H9 (cell line): ENCODE measurements around the gene NRROS. TPM values are rescaled to one million over a fixed set of nuclear protein-coding genes. Genes with fewer than 3 reads are reported as not detected.

ENCODE experiments used
- DNase-seq: peaks from one replicate; pipeline ENCODE4 v3.0.0-alpha.2; 2017
- H2AFZ ChIP-seq: one replicate; pipeline ENCODE4 v1.6.1; 2013; ENCODE audit warnings: mild to moderate bottlenecking, low read length, control low read depth, moderate library complexity
- H2AK5ac ChIP-seq: 2 replicates; pipeline ENCODE4 v1.6.1; 2013; ENCODE audit warnings: low read length, control low read depth, mixed read lengths; ENCODE audit not compliant: insufficient read length
- H2BK120ac ChIP-seq: one replicate; pipeline ENCODE4 v1.6.1; 2013; ENCODE audit warnings: low read depth, mild to moderate bottlenecking, low read length, control low read depth, inconsistent platforms; ENCODE audit not compliant: poor library complexity, severe bottlenecking
- H2BK12ac ChIP-seq: 2 replicates; pipeline ENCODE4 v1.6.1; 2013; ENCODE audit warnings: low read length, control low read depth, mixed read lengths, low read depth; ENCODE audit not compliant: insufficient read length
- H2BK15ac ChIP-seq: 2 replicates; pipeline ENCODE4 v1.6.1; 2013; ENCODE audit warnings: low read depth, low read length, control low read depth
- H2BK20ac ChIP-seq: one replicate; pipeline ENCODE4 v1.6.1; 2013; ENCODE audit warnings: low read depth, mild to moderate bottlenecking, low read length, control low read depth, inconsistent platforms; ENCODE audit not compliant: poor library complexity, severe bottlenecking
- H2BK5ac ChIP-seq: 2 replicates; pipeline ENCODE4 v1.6.1; 2013; ENCODE audit warnings: low read length, control low read depth, mixed read lengths; ENCODE audit not compliant: insufficient read length
- H3K14ac ChIP-seq: 2 replicates; pipeline ENCODE4 v1.6.1; 2013; ENCODE audit warnings: low read length, control low read depth; ENCODE audit not compliant: insufficient read depth
- H3K18ac ChIP-seq: 2 replicates; pipeline ENCODE4 v1.6.1; 2013; ENCODE audit warnings: low read depth, mild to moderate bottlenecking, mixed read lengths, low read length, control low read depth; ENCODE audit not compliant: insufficient read length
- H3K23ac ChIP-seq: 2 replicates; pipeline ENCODE4 v1.6.1; 2013; ENCODE audit warnings: low read length, control low read depth, mixed read lengths, low read depth; ENCODE audit not compliant: insufficient read length
- H3K23me2 ChIP-seq: 2 replicates; pipeline ENCODE4 v1.6.1; 2013; ENCODE audit warnings: low read depth, mild to moderate bottlenecking, mixed read lengths, low read length, control low read depth; ENCODE audit not compliant: insufficient read length, poor library complexity, severe bottlenecking
- H3K27ac ChIP-seq: 2 replicates; pipeline ENCODE4 v1.5.1; 2013; ENCODE audit warnings: low read length, control low read depth, mixed read lengths, low read depth; ENCODE audit not compliant: insufficient read length
- H3K27me3 ChIP-seq: 2 replicates; pipeline ENCODE4 v1.6.1; 2013; ENCODE audit warnings: low read length, control low read depth, inconsistent platforms; ENCODE audit not compliant: insufficient read depth
- H3K4ac ChIP-seq: 2 replicates; pipeline ENCODE4 v1.6.1; 2013; ENCODE audit warnings: low read depth, mild to moderate bottlenecking, control low read depth, inconsistent platforms, low read length, moderate library complexity
- H3K4me1 ChIP-seq: 2 replicates; pipeline ENCODE4 v1.6.1; 2013; ENCODE audit warnings: low read length, control low read depth, inconsistent platforms; ENCODE audit not compliant: insufficient read depth
- H3K4me2 ChIP-seq: 2 replicates; pipeline ENCODE4 v1.6.1; 2013; ENCODE audit warnings: low read length, control low read depth, mixed read lengths; ENCODE audit not compliant: insufficient read length, insufficient read depth
- H3K56ac ChIP-seq: 2 replicates; pipeline ENCODE4 v1.6.1; 2013; ENCODE audit warnings: low read depth, mild to moderate bottlenecking, mixed read lengths, low read length, control low read depth; ENCODE audit not compliant: insufficient read length
- H3K79me1 ChIP-seq: 2 replicates; pipeline ENCODE4 v1.6.1; 2013; ENCODE audit warnings: low read depth, mild to moderate bottlenecking, moderate library complexity, low read length, control low read depth, inconsistent platforms; ENCODE audit not compliant: insufficient read depth, poor library complexity, severe bottlenecking
- H3K79me2 ChIP-seq: 2 replicates; pipeline ENCODE4 v1.6.1; 2013; ENCODE audit warnings: low read length, control low read depth, inconsistent platforms; ENCODE audit not compliant: insufficient read depth
- H3K9ac ChIP-seq: 2 replicates; pipeline ENCODE4 v1.6.1; 2013; ENCODE audit warnings: low read length, control low read depth, mixed read lengths; ENCODE audit not compliant: insufficient read length; ENCODE audit errors: extremely low read depth
- H3K9me3 ChIP-seq: one replicate; pipeline ENCODE4 v1.6.1; 2013; ENCODE audit warnings: low read depth, low read length, inconsistent platforms; ENCODE audit not compliant: control insufficient read depth
- H3T11ph ChIP-seq: one replicate; pipeline ENCODE4 v1.6.1; 2013; ENCODE audit warnings: mild to moderate bottlenecking, low read length, control low read depth, inconsistent platforms
- H4K20me1 ChIP-seq: one replicate; pipeline ENCODE4 v1.6.1; 2013; ENCODE audit not compliant: control insufficient read depth, insufficient read length, insufficient read depth
- H4K5ac ChIP-seq: 2 replicates; pipeline ENCODE4 v1.6.1; 2013; ENCODE audit warnings: low read depth, mild to moderate bottlenecking, mixed read lengths, low read length, control low read depth; ENCODE audit not compliant: insufficient read length
- H4K8ac ChIP-seq: replicated peaks from 2 replicates; pipeline ENCODE4 v1.6.1; 2013; ENCODE audit warnings: low read length, control low read depth, mixed read lengths, low read depth; ENCODE audit not compliant: insufficient read length
- H4K91ac ChIP-seq: 2 replicates; pipeline ENCODE4 v1.6.1; 2013; ENCODE audit warnings: low read depth, mild to moderate bottlenecking, moderate library complexity, mixed read lengths, low read length, control low read depth; ENCODE audit not compliant: insufficient read length
- H3K27ac Mint-ChIP-seq, 3 experiments: 2 replicates in 2 of 3; 3 replicates in 1 of 3; pipeline ENCODE4 v1.8.0; 2020 to 2021; ENCODE audit warnings: mixed read lengths in 3 of 3, mild to moderate bottlenecking in 1 of 3, moderate library complexity in 1 of 3
- H3K27me3 Mint-ChIP-seq: 2 replicates; pipeline ENCODE4 v1.8.0; 2021; ENCODE audit warnings: low read depth, mild to moderate bottlenecking, moderate library complexity, mixed read lengths
- H3K36me3 Mint-ChIP-seq, 3 experiments: 2 replicates in 2 of 3; 3 replicates in 1 of 3; pipeline ENCODE4 v1.8.0; 2020 to 2021; ENCODE audit warnings: low read depth in 3 of 3, mixed read lengths in 3 of 3; ENCODE audit not compliant: insufficient read depth in 1 of 3
- H3K4me1 Mint-ChIP-seq, 2 experiments: 2 replicates each; pipeline ENCODE4 v1.8.0; 2020; ENCODE audit warnings: mixed read lengths in 2 of 2
- H3K4me3 Mint-ChIP-seq, 2 experiments: 2 replicates in 1 of 2; 3 replicates in 1 of 2; pipeline ENCODE4 v1.8.0; 2020 to 2021; ENCODE audit warnings: mild to moderate bottlenecking in 2 of 2, mixed read lengths in 2 of 2, moderate library complexity in 1 of 2
- H3K9me3 Mint-ChIP-seq, 2 experiments: 2 replicates in 1 of 2; 3 replicates in 1 of 2; pipeline ENCODE4 v1.8.0; 2020; ENCODE audit warnings: mild to moderate bottlenecking in 2 of 2, mixed read lengths in 2 of 2, moderate library complexity in 1 of 2
- CTCF ChIP-seq: fragments of 200-600 bp; sonication (generic); conservative IDR thresholded peaks from 3 replicates; pipeline ENCODE4 v1.8.0; 2021; ENCODE audit warnings: antibody characterized with exemption, mild to moderate bottlenecking
- WGBS: extraction: QIAGEN DNeasy Blood & Tissue Kit; methylation state at CpG from one replicate; pipeline ENCODE4 v1.1.7; 2013; ENCODE audit warnings: missing lambda C conversion rate, low lambda C conversion rate, mixed read lengths; ENCODE audit not compliant: insufficient read length; ENCODE audit errors: extremely low coverage; 5-methylcytosine and 5-hydroxymethylcytosine counted together
- total RNA-seq: library from RNA; stranded (reverse); gene quantifications from 2 replicates; pipeline ENCODE4 v1.2.1, GENCODE V29; 2021

The NRROS gene
- total RNA-seq, 1 experiment from 2014 or later, result 4.0 TPM

DNA sequence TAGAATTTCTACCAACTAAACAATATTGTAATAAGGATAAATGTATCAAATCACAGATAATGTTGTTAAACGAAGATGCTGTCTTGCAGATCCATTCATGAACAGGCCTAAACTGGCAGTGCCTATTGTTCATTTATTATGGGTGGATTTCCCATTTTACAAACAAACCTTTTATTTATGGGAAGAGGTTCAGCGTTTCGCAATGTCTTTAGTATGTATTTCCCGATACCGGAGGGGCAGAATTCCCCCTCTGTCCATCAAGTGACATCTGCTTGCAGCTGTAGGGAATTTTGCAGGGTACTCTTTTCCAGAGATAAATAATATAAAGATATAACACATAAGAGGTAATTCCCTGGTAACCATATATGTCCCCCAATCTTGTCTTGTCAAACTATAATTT, 66.8 kb downstream of the NRROS start:
- peaks cover 6% of the 10 kb centered on the region for H3K27me3 Mint-ChIP-seq
- Histone ChIP-seq H4K5ac (no peak overlapping the region), H3K18ac (no peak overlapping the region), H2AK5ac (no peak overlapping the region), H3K56ac (no peak overlapping the region), H2AFZ (no peak overlapping the region), H4K8ac (no peak overlapping the region), H3T11ph (no peak overlapping the region), H3K14ac (no peak overlapping the region), H2BK15ac (no peak overlapping the region), H4K91ac (no peak overlapping the region), H3K9me3 (no peaks in the 10 kb centered on the region), H3K27me3 (no peaks in the 10 kb centered on the region), H2BK120ac (no peak overlapping the region), H2BK20ac (no peak overlapping the region), H2BK5ac (no peak overlapping the region), H3K23ac (no peak overlapping the region), H3K79me2 (no peaks in the 10 kb centered on the region), H3K4me1 (no peaks in the 10 kb centered on the region), H2BK12ac (no peak overlapping the region), H4K20me1 (no peaks in the 10 kb centered on the region), H3K79me1 (no peaks in the 10 kb centered on the region), H3K4me2 (no peak overlapping the region), H3K4ac (no peak overlapping the region), H3K23me2 (no peaks in the 10 kb centered on the region), H3K27ac (no peak overlapping the region), H3K9ac (no peak overlapping the region)
- H3K9me3 Mint-ChIP-seq, result no peaks in the 10 kb centered on the region
- no peaks in the 10 kb centered on the region for H3K4me1 Mint-ChIP-seq
- TF ChIP-seq CTCF, result no peak
- no CpG with 5 or more reads among the region's 5 CpGs for WGBS
- DNase-seq, result no peak
- no peak overlapping the region for H3K4me3 Mint-ChIP-seq
- H3K36me3 Mint-ChIP-seq, result no peaks in the 10 kb centered on the region
- no peak overlapping the region for H3K27ac Mint-ChIP-seq
